GM21447 (cell line): ENCODE data around the gene TMSB15B.
"Not testable (repeated sequence)": the region's sequence is repeated elsewhere in the genome, so short reads cannot be mapped to it uniquely, and the experiment has no call there.

ENCODE experiments used
- ATAC-seq: cut with Tn5 transposase; IDR thresholded peaks from one replicate; pipeline ENCODE4 v1.9.1; 2021; ENCODE audit not compliant: unreplicated experiment

TMSB15B gene

GRCh38 chrX:103962411-103963278 is at the start of gene TMSB15B:
Gene TMSB15B (plus strand): TSS chrX:103962627.
- ATAC-seq, result peak; percentile 98

DNA sequence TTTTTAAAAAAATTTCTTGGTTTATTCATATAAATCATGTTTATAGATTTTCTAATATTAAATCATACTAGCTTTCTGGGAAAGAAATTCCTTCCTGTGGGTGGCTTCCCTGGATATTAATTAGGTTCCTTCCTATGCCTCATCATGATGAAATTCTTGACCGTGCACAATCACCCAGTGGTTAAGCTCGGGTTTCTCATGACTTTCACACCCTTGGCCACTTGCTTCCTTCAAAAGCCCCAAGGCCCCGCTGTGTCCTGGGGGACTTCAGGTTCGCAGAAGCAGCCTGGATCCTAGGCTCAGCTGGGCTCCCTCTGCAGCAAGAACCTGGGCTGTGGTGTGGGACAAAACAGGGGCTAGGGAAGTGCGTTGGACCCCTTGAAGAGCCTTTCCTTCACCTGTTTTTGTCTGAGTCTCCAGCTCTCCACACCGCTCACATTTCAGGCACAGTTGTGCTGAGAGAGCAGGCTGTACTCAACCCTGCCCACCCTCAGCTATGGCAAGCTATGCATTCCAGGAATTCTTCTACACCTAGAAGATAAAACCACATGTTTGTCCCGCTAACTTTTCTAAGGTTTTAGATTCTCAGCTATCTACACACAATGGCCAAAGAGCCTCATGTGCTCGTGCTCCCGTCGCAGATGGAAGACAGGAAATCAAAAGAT is 48.9 kb upstream of the TMSB15B start:
- no peak for ATAC-seq

DNA sequence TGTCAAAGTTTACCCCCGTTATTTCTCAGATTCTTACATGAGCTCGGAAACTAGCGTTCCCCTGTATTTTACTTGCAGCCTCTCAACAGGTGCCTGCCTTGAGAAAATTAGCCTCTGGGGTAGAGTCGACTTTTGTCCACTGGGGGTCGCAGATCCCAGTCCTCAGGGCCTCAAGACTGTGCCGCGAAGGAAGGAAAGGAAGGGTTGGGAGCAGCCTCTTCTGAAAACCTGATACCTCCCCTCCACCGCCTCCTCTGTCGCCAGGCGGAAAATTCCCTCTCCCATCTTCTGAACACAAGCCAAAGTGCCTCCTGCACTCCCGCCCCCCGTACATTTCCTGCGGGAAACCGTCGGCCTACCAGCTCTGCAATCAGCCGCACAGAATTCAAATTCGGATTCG is 44.4 kb upstream of the TMSB15B start:
- peak; percentile 35 for ATAC-seq

GRCh38 chrX:103918571-103919269 is 43.7 kb upstream of the TMSB15B start:
- peak; percentile 59 for ATAC-seq

GRCh38 chrX:103919270-103919637 is 43.2 kb upstream of the TMSB15B start:
- ATAC-seq, result peak; percentile 49

DNA sequence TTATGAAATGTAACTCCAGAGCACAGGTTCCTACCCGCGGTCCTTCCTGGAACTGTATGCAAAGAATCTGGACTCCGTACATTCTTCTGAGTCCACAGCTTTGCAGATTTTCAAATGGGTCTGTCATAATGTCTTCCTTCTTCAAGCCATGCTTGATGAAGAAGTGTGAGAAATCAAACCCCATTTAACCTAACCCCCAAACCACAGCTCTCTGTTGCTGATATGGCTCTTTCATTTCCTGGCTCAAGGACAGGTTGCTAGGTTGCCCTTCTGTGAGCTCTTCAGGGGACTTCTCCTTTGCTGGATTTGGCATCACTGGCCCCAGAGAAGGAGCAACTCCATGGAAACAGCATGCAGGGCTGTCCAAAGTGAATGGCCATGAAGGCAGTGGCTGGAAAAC is 41.9 kb upstream of the TMSB15B start:
- peak; percentile 49 for ATAC-seq

- peak; percentile 90 for ATAC-seq
Measured at GRCh38 chrX:103927030-103927429, 35.4 kb upstream of the TMSB15B start.

GRCh38 chrX:103927633-103928032 is 34.8 kb upstream of the TMSB15B start:
- ATAC-seq, result no peak

GRCh38 chrX:103932133-103932532 is 30.3 kb upstream of the TMSB15B start:
- peak; percentile 72 for ATAC-seq

GRCh38 chrX:103940257-103940656 is 22.2 kb upstream of the TMSB15B start:
- ATAC-seq, result not testable (repeated sequence)

GRCh38 chrX:103941201-103941975 is 21.0 kb upstream of the TMSB15B start:
- no peak for ATAC-seq

- ATAC-seq, result no peak
Measured at GRCh38 chrX:103949506-103949905, 12.9 kb upstream of the TMSB15B start.

DNA sequence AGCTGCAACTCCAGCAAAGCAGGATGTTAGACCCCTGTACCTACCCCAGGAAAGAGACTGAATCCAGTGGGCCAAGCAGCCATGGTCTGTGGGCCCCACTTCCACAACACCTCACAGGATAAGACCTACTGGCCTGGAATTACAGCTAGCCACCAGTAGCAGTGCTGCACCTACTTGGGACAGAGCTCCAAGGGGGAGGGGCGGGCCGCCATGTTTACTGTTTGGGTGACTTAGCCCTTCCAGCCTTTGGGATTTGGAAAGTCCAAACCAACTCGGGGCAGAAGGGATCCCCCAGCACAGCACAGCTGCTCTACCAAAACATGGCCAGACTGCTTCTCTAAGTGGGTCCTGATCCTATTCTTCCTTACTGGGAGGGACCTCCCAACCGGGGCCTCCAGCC is 9.1 kb upstream of the TMSB15B start:
- ATAC-seq, result no peak

DNA sequence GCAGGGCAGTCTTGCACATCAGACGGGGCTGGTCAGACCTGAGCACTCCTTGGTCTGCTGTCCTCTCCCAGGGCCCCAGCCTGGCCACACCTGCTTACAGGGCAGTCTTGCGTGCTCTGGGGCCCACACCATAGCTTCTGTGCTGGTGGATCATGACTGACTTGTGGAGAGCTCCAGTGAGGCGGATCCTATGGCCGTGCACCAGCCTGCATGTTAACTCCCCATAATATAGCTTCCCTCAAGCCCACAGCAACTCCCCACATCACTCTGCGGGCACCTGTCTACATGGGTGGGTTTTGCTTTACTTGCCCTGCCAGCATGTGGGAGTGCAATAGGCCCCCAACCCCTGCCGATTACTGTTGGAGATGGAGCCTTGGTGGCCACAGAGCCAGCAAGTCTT is 8.2 kb upstream of the TMSB15B start:
- ATAC-seq, result no peak

DNA sequence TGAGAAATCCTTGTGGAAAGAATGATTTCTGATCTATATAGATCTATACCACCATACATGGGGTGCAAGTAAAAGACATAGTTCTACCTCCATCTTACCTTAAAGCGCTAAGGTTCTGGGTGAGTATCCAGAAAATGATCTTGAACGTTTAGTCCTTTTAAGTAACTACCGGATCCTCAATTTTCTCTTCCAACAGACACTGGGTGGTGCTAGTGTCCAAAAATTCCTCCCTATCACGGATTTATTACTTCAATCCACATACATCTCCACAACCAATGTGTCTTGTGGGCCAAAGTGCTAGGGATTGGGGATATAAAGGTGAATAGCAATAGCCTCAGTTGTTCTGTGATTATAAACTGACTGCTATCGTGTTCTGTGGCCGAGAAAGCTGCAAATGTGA is 1.8 kb upstream of the TMSB15B start:
- not testable (repeated sequence) for ATAC-seq

- ATAC-seq, result not testable (repeated sequence)
Measured at GRCh38 chrX:103983508-103983907, 21.1 kb downstream of the TMSB15B start.

DNA sequence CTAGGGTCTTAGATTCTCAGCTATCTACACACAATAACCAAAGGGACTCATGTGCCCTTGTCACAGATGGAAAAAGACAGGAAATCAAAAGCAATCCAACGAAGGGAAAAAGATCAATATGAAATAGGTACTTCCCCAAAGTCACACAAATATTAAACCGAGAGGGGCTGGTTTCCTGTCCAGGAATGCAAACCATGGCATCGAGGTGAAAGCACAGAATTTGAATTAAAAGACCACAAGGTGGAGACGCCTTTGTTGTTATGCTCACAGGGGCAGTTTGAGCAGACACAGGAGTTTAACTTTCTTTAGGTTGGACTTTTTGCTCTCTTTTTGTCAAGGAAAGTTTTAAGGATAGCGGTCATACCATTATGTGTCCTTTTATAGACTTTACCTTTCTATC is 36.8 kb downstream of the TMSB15B start:
- ATAC-seq, result no peak

- ATAC-seq, result no peak
Measured at GRCh38 chrX:104008831-104009230, 46.4 kb downstream of the TMSB15B start.

- ATAC-seq, result no peak
Measured at GRCh38 chrX:104013158-104013557, 50.7 kb downstream of the TMSB15B start.

DNA sequence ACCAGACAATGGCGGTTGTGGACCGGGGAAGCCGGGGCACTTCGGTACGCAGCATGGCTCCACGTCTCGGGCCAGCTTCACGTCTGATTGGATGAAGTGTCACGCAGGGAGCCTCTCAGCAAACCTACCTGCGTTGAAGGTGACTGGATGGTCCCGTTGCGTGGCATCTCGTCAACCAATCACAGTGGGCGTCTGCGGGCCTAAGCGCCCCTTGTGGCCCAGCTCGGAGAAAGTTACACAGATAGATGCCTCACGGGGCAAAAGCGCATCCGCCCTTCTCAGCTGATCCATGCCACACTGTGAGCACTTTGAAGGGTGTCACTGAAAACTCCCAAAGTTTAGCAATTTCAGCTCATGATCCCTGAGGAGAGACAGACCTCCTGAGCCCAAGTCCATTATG is 51.2 kb downstream of the TMSB15B start, which contains the start of gene H2BW1:
Gene H2BW1, minus strand, starts transcription at position 103 of the 400 bp plus-strand sequence. CDS start 132 bp downstream, outside the sequence.
- no peak for ATAC-seq

DNA sequence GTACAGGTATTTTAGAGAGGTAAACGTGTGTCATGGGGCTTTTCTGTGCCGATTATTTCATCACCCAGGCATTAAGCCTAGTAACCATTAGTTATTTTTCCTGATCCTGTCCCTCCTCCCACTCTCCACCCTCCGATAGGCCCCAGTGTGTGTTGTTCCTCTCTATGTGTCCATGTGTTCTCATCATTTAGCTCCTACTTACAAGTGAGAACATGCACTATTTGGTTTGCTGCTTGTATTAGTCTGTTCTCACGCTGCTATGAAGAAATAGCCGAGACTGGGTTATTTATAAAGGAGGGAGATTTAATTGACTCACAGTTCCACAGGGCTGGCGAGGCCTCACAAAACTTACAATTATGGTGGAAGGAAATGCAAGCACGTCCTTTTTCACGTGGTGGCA is 53.1 kb downstream of the TMSB15B start:
- not testable (repeated sequence) for ATAC-seq
